ENCODE data around the gene IL17REL. TPM values are rescaled to one million over a fixed set of nuclear protein-coding genes. Genes with fewer than 3 reads are reported as not detected.

The IL17REL gene
- total RNA-seq, 4 donors from 2014 or later: not detected

DNA sequence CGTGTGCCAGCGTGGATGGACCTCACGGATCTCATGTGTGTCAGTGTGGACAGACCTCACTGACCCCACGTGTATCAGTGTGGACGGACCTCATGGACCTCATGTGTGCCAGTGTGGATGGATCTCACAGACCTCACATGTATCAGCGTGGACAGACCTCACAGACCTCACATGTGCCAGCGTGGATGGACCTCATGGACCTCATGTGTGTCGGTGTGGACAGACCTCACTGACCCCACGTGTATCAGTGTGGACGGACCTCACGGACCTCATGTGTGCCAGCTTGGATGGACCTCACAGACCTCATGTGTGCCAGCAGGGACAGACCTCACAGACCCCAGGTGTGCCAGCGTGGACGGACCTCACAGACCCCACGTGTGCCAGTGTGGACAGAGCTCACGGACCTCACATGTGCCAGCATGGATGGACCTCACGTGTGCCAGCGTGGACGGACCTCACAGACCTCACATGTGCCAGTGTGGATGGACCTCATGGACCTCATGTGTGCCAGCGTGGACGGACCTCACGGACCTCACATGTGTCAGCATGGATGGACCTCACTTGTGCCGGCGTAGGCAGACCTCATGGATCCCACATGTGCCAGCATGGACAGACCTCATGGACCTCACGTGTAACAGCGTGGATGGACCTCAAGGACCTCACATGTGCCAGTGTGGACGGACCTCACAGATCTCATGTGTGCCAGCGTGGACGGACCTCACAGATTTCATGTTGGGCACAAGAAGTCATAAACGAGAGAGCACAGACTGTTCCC lies 27.3 kb upstream of the IL17REL start:
- no peaks in the 10 kb centered on the region for H3K4me1 ChIP-seq
- H3K4me3 ChIP-seq: no peak overlapping the region
- DNase-seq (ENCODE audit: low spot score in 2 of 2): no peak
- 90 to 93% methylated on average over 24 to 27 of the region's 29 CpGs for WGBS, 2 donors
- no peak overlapping the region for H3K27ac ChIP-seq
- no peaks in the 10 kb centered on the region for H3K27me3 ChIP-seq
- TF ChIP-seq EP300 (IDR thresholded peaks at IDR 0.05): no peak
- TF ChIP-seq, protein P1, sequence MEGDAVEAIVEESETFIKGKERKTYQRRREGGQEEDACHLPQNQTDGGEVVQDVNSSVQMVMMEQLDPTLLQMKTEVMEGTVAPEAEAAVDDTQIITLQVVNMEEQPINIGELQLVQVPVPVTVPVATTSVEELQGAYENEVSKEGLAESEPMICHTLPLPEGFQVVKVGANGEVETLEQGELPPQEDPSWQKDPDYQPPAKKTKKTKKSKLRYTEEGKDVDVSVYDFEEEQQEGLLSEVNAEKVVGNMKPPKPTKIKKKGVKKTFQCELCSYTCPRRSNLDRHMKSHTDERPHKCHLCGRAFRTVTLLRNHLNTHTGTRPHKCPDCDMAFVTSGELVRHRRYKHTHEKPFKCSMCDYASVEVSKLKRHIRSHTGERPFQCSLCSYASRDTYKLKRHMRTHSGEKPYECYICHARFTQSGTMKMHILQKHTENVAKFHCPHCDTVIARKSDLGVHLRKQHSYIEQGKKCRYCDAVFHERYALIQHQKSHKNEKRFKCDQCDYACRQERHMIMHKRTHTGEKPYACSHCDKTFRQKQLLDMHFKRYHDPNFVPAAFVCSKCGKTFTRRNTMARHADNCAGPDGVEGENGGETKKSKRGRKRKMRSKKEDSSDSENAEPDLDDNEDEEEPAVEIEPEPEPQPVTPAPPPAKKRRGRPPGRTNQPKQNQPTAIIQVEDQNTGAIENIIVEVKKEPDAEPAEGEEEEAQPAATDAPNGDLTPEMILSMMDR (IDR thresholded peaks at IDR 0.05): no peak
- TF ChIP-seq POLR2A (IDR thresholded peaks at IDR 0.05): no peak
- H3K9me3 ChIP-seq: peaks cover 0 to 23% (median 2%) of the 10 kb centered on the region in 4 donors
- no peaks in the 10 kb centered on the region for H3K36me3 ChIP-seq

GRCh38 chr22:50035976-50036724 lies 23.6 kb upstream of the IL17REL start:
- Histone ChIP-seq H3K9me3 (peaks cover 0 to 23% (median 2%) of the 10 kb centered on the region in 4 donors), H3K27ac (no peak overlapping the region), H3K4me1 (no peaks in the 10 kb centered on the region), H3K4me3 (no peak overlapping the region), H3K27me3 (peaks cover 0 to 5% of the 10 kb centered on the region in 2 donors), H3K36me3 (no peaks in the 10 kb centered on the region)
- TF ChIP-seq, protein P1 (IDR thresholded peaks at IDR 0.05): no peak
- no peak for TF ChIP-seq POLR2A (IDR thresholded peaks at IDR 0.05)
- TF ChIP-seq EP300 (IDR thresholded peaks at IDR 0.05): no peak
- WGBS, 2 donors: 61 to 82% methylated on average over 12 to 19 of the region's 23 CpGs
- DNase-seq (ENCODE audit: low spot score in 2 of 2): no peak

GRCh38 chr22:50035131-50035881 lies 22.7 kb upstream of the IL17REL start:
- Histone ChIP-seq H3K27ac (no peak overlapping the region), H3K36me3 (no peaks in the 10 kb centered on the region), H3K4me1 (peaks cover 0 to 4% (median 2%) of the 10 kb centered on the region in 4 donors), H3K27me3 (peaks cover 0 to 13% of the 10 kb centered on the region in 2 donors), H3K4me3 (no peak overlapping the region), H3K9me3 (peaks cover 0 to 23% (median 2%) of the 10 kb centered on the region in 4 donors)
- TF ChIP-seq, protein P1 (IDR thresholded peaks at IDR 0.05): no peak
- TF ChIP-seq POLR2A (IDR thresholded peaks at IDR 0.05): no peak
- TF ChIP-seq EP300 (IDR thresholded peaks at IDR 0.05): no peak
- 78 to 79% methylated on average over 10 to 21 of the region's 24 CpGs for WGBS, 2 donors
- DNase-seq (ENCODE audit: low spot score in 2 of 2): no peak

GRCh38 chr22:50034126-50035081 lies 21.8 kb upstream of the IL17REL start:
- TF ChIP-seq, protein P1 (IDR thresholded peaks at IDR 0.05): no peak
- TF ChIP-seq EP300 (IDR thresholded peaks at IDR 0.05) (no peak), POLR2A (IDR thresholded peaks at IDR 0.05) (no peak)
- 72% methylated on average over 40 to 43 of the region's 43 CpGs for WGBS, 2 donors

More at GRCh38 chr22:50034126-50035081, 21.8 kb upstream of the IL17REL start:
- peaks cover 0 to 22% of the 10 kb centered on the region in 2 donors for H3K27me3 ChIP-seq
- H3K9me3 ChIP-seq: peaks cover 0 to 16% (median 2%) of the 10 kb centered on the region in 4 donors
- DNase-seq (ENCODE audit: low spot score in 2 of 2): no peak
- no peaks in the 10 kb centered on the region for H3K36me3 ChIP-seq
- H3K4me1 ChIP-seq: peaks cover 0 to 12% (median 5%) of the 10 kb centered on the region in 4 donors
- H3K27ac ChIP-seq: no peak overlapping the region
- no peak overlapping the region for H3K4me3 ChIP-seq

All from tibial nerve (tissue), 4 donors.